LNCAP (cell line): ENCODE data around the gene APCDD1.

ENCODE experiments used
- CTCF ChIP-seq: fragments of 450-650 bp; IDR thresholded peaks from 2 replicates; pipeline ENCODE4 v1.5.1; 2017; ENCODE audit warnings: mild to moderate bottlenecking

APCDD1 gene

GRCh38 chr18:10413722-10414121 is 40.7 kb upstream of the APCDD1 start:
- no peak for TF ChIP-seq CTCF

GRCh38 chr18:10414293-10414842 is 40.1 kb upstream of the APCDD1 start:
- TF ChIP-seq CTCF = no peak

GRCh38 chr18:10416065-10416464 is 38.4 kb upstream of the APCDD1 start:
- no peak for TF ChIP-seq CTCF

- TF ChIP-seq CTCF = no peak
Observed at GRCh38 chr18:10417191-10417590, 37.2 kb upstream of the APCDD1 start.

GRCh38 chr18:10417664-10418063 is 36.8 kb upstream of the APCDD1 start:
- no peak for TF ChIP-seq CTCF

GRCh38 chr18:10418836-10419235 is 35.6 kb upstream of the APCDD1 start:
- TF ChIP-seq CTCF = no peak

GRCh38 chr18:10419420-10420103 is 34.9 kb upstream of the APCDD1 start:
- no peak for TF ChIP-seq CTCF
